Omental fat pad (tissue), 4 donors: ENCODE measurements around the gene NPIPB4. TPM values are rescaled to one million over a fixed set of nuclear protein-coding genes. Genes with fewer than 3 reads are reported as not detected.
"Not testable (repeated sequence)": the region's sequence is repeated elsewhere in the genome, so short reads cannot be mapped to it uniquely, and the experiment has no call there.

Experiments used
- ATAC-seq: fragments of 150-250 bp; one replicate; pipeline ENCODE4 v1.9.1; 2016; ENCODE audit warnings: mild to moderate bottlenecking, moderate library complexity; ENCODE audit not compliant: low FRiP score
- DNase-seq: peaks from one replicate; pipeline ENCODE4 v3.0.0-alpha.2; 2019; ENCODE audit warnings: low spot score
- small RNA-seq: library from RNA; depleted of rRNA; stranded (forward); fragments of <200 nt; gene quantifications from one replicate; pipeline ENCODE3, GENCODE V24; 2016
- total RNA-seq, 4 donors: library from RNA; depleted of rRNA; stranded (reverse); fragments of >200 nt; gene quantifications; one replicate each; pipeline ENCODE4 v1.1.0, GENCODE V29; 2016

Gene NPIPB4
- total RNA-seq, 4 donors from 2014 or later, result 34.9 to 195 (median 94.1) TPM

- not testable (repeated sequence) for DNase-seq, ATAC-seq
Measured at GRCh38 chr16:21793310-21793709, 64.2 kb downstream of the NPIPB4 start.

- DNase-seq, result not testable (repeated sequence)
- peak; percentile 45 for ATAC-seq
Measured at GRCh38 chr16:21790506-21790905, 67.0 kb downstream of the NPIPB4 start.

Small RNA genes lying within 50 kb of the gene (small RNA-seq; reads per million reads assigned to genes)
- not detected for gene AC092375.3

Other genes starting within 250 kb of the NPIPB4 start
- gene IGSF6, start 205.1 kb downstream of the NPIPB4 start, total RNA-seq, result 10 to 100 TPM in 1 of 4 donors, 1 to 10 TPM in 3; 2.8 to 18.6 (median 6.8) TPM
- 1 to 10 TPM in 2 of 4 donors, under 1 TPM in 2; 0.25 to 1.2 (median 0.69) TPM for gene OTOA, start 193.8 kb downstream of the NPIPB4 start, total RNA-seq
- gene UQCRC2, start 95.6 kb upstream of the NPIPB4 start, total RNA-seq, result 100 to 1,000 TPM; 149 to 165 (median 159) TPM
- not detected for gene PDZD9, start 143.4 kb upstream of the NPIPB4 start, total RNA-seq
- 10 to 100 TPM; 18.7 to 35.2 (median 25.8) TPM for gene MOSMO, start 150.4 kb upstream of the NPIPB4 start, total RNA-seq
- under 1 TPM in 1 of 4 donors, not detected in 3; 0.24 TPM for gene VWA3A, start 234.8 kb upstream of the NPIPB4 start, total RNA-seq